HG03442 (cell line): ENCODE data around the gene INSYN2A.

ENCODE experiments used
- ATAC-seq: cut with Tn5 transposase; IDR thresholded peaks from one replicate; pipeline ENCODE4 v1.9.1; 2021; ENCODE audit warnings: mild to moderate bottlenecking, moderate library complexity; ENCODE audit not compliant: unreplicated experiment

The INSYN2A gene

DNA sequence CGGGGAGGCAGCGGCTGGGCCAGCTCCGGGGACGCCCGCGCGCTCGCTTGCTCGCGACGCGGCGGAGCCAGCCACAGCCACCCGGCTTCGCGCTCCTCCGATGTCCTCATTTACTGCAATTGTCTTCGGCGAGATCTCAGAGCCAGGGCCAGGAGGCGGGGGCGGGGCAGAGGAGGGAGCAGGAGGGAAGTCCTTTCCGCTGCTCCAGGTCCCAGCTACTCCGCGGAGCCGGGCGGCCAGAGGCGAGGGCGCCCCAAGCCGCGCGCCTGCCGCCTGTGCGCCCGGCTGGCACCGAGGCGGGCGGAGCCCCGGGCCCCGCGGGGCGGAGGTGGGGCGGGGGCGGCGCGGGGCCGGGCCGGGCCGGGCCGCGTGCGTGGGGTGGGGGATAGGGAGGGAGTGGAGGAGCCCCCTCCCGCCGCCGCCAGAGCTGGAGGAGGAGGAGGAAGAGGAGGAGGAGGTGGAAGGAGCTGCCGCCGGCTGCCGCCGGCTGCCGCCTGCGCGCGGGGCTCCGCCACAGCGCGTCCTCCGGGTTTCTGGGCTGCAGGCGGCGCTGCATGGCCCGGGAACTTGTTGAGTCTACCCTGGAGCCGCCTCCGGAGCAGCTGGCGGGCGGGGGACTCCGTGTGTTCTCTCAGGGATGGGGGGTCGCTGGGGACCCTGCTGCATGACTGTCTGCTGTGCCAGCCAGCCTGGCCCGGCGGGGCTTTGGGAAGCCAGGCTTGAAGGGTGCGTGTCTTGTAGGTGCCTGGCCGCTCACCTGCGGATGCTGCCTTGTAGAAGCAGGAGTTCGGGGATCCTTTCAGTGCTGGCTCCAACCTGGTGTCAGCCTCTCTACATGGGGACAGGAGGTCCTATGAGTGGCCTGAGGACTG, at the start of gene INSYN2A:
Gene INSYN2A (minus strand): TSS at position 310 of the 872 bp plus-strand sequence. CDS start 20,196 bp downstream, outside the sequence.
- ATAC-seq: no peak

DNA sequence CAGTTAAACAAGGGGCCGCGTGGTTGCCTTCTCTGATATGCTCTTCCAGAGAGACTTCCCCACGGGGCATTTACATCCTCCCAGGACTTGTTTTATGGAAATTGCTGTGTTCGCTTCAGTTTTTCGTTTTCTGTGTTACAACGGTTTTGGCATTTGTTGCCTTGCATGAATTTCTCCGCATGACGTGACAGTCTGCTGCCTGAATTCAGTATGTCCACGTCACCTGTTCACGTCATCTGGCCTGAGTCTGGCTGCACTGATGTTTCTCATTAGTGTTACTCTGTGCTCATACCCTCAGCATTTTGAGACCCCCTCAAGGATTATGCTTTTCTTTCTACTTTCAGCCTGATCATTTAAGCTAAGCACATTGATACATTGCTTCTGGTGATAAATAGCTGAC, 49.1 kb upstream of the INSYN2A start:
- ATAC-seq: no peak

GRCh38 chr10:127243490-127244272, 47.3 kb upstream of the INSYN2A start:
- ATAC-seq: no peak

DNA sequence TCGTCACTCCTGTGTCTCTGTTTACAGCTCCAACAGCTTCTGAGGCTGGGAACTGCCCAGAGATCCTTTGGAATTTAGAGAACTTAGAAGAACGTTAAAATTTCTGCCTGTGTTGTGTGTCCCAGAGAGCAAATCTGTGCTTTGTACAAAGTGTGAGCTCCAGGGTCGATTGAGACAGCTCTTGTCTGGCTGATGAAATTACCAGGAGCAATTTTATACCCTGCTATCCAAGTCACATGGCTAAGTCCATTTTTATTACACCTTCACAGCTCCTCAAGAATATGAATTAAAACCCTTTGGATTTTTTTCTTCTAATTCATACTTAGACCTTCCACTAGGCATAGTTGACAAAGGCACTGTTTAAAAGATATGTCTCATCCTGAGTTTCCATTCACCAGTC, 46.5 kb upstream of the INSYN2A start:
- no peak for ATAC-seq

DNA sequence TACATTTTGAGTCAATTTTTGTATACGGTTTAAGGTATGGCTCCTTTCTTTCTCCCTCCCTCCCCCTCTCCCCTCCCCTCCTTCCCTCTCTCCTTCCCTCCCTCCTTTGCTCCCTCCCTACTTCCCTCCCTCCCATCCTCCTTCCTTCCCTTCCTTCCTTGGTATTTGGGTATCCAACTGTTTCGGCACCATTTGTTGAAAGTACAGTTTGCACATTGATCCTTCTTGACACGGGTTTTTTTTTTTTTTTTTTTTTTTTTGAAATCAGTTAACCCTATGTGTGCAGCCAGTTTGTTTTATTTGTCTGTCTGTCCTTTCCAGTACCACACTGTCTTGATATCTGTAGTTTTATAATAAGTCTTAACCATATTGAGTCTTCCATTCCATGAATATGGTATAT, 39.9 kb upstream of the INSYN2A start:
- ATAC-seq: no peak

DNA sequence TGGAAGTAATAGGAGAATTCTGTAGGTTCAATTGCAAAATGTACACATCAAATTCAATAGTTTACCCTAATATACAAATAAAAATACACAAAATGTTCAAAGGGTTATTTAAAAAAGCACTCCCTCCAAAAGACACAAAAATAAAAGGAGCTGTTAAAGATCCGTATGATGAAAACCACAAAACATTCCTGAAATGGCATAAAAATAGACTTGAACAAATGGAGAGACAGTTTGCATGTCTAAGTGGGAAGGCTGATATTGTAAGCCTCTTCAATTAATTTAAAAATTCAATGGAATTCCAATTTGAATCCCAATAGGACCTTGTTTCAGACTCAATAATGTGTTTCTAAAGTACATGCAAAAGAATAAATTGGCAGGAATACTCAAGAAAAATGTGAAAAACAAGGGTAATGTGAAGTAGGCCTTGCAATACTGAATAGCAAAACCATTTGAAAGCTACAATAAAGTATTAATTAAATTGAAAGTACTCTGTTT, 38.0 kb upstream of the INSYN2A start:
- ATAC-seq: no peak

DNA sequence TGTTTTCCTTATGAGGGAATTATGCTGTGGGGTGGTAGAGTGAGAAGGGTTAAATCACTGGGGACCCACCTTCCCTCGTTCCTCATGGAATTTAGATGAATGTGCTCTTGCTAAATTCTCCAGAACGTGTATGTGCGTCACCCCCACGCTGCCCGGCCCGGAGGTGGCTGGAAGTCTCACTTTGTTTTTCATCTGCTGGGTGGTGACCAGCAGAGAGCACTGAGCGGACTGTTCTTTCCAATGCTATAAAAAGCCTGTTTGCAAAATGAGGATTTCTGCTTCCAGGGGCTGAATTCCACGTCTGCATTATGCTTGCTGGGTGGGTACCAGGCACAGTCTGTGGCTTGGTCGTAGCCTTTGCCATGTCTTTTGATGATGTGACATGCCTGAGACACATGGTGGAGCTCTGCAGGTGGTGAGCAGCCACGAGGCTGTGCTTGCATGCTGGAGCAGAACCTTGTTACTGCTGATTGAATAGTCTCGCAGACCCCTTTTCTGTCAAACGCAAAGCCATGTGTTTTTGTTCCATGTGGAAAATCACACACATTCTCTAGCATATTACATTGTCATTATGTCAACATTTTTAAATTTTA, 31.9 kb upstream of the INSYN2A start:
- ATAC-seq: no peak

GRCh38 chr10:127227663-127228062, 31.3 kb upstream of the INSYN2A start:
- ATAC-seq: no peak

DNA sequence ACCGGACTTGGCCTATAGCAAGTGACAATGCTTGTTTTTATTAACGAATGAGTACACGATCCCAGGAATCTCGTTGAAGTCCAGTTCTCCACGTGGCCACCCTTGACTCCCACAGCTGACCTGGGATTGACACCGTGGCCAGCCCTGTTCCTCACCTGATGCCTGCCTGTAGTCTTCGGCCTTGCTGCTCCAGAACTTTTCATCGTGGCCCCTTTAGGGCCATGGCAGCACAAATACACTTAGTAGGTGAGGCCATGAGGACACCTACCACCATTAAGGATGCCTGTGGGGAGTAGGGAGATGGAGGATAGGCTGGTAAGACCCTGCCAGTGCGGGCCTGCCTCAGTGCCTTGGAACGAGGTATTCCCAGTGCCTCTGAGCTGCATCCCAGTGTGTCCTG, 30.6 kb upstream of the INSYN2A start:
- ATAC-seq: no peak

GRCh38 chr10:127221281-127221680, 24.9 kb upstream of the INSYN2A start:
- ATAC-seq: no peak

DNA sequence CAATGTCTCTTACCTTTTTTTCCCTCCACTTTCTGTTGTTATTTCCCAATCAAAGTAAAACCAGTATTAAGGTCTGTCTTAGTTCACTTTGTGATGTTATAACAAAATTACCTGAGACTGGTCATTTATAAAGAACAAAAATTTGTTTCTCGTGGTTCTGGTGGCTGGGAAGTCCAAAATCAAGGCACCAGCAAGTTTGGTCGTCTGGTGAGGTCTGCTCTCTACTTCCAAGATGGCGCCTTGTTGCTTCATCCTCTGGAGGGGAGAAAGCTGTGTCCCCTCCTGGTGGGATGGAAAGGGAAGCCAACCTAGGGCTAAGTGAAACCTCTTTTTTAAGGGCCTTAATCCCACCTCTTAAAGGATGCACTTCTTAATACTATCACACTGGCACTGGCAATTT, 22.3 kb upstream of the INSYN2A start:
- ATAC-seq: no peak

DNA sequence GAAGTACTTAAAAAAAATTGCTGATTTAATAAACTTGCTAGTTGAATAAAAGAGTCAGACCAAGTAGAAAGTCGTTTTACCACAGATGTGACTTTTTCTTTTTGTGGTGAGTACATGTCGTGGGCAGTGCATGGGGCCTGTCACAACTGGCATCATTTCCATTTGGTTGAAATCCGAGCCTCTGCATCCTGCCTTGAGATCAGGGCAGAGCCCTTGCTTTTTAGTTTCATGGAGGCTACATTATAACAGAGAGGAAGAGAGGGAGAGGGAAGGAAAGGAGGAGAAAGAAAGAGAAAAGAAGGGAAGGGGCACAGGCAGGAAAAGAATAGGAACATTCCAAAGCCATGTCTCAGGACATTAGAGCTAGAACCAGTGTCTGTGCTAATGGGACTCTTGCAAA, 20.4 kb upstream of the INSYN2A start:
- no peak for ATAC-seq

- no peak for ATAC-seq
Observed at GRCh38 chr10:127216274-127216673, 19.9 kb upstream of the INSYN2A start.

DNA sequence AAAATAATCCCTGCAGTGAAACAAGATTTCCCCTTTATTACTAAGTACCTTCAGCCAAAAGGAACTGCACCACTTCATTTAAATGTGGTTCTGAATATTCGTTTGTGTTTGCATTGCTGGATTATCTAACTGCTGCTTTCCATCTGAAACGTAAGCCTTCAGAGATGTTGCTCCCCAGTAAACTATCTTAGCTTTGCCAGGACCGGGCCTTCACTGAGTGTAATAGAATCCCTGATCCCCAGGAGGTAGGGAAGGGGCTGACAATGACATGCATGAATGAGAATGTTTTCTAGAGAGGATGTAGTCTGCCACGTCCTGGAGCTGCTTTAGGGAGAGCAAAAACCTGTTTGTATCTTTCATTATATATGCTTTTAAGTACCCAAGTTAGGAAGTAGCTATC, 19.5 kb upstream of the INSYN2A start:
- ATAC-seq: no peak

DNA sequence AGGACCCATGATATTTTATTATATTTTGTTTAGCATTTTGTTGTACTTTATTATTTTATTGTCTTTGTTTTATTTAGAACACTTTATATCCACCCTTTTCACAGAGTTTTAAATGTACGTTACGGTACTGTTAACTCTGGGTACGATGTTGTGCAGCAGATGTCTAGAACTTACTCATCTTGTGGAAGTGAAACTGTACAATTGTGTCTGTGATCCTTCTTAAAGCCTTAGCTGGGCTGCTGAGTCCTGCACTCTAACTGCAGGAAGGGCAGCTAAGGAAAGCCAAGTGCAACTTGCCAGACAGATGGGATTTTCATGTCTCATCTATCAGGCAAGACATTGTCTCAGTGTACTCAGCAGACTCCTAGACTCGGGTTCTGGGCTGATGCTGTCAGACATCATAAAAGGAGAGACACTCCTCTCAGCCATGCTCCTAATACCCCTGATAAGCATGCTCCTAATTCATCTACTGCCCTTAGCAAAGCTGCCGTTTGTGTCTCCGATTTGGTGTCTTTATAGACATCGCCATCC, 14.6 kb upstream of the INSYN2A start:
- ATAC-seq: no peak

GRCh38 chr10:127207081-127207480, 10.7 kb upstream of the INSYN2A start:
- no peak for ATAC-seq

DNA sequence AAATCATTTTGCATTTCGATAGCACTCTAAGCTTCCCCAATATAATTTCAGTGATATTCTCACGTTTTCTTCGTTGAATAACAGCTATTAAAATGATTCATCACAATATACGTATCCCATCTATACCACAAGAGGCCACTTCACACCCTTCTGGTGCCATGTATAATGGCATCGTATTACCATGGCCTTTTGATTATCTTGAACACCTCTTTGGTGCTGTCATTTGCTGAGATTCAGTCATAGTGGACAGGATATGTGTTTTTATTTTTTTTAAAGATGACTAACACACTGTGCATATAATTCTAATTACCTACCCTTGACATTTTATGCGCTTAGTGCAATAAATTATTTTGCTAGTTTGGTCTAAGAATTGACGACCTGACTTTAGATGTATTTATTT, 6.7 kb upstream of the INSYN2A start:
- no peak for ATAC-seq

- no peak for ATAC-seq
Observed at GRCh38 chr10:127200646-127201045, 4.3 kb upstream of the INSYN2A start.

GRCh38 chr10:127198721-127199120, 2.3 kb upstream of the INSYN2A start:
- no peak for ATAC-seq

DNA sequence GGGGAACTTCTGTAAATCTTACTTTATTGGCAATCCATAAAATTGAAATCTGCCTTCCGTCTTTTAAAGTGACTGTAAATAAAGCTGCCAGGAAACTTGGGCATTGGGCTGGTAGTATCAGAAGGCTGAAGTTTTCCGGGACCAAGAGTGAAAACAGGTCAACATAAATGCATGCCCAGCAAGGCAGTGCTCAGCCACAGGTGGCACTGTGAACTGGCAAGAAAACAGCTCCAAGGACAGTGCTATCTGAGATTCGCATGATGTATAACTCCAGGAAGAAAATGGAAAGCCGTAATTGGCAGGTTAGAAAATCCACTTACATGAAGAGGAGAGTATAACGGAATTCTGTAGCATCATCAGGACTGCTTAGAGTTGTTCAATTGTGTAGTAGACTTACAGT, 1.9 kb upstream of the INSYN2A start:
- ATAC-seq: no peak

DNA sequence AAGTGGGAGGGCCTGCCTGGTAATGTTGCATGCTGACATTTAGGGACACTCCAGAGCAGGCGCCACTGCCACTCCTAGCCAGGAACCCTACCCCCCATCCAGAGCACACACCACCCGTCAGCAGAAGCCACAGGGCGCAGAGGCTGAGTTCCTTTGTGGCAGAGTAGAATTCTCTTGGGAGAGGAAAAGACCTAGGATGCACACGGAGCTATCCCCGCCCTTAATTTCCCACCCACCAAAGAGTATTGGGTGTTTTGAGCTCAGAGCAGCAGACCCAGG, 702 bp upstream of the INSYN2A start:
- no peak for ATAC-seq
